K562 (cell line): ENCODE results near the gene COL8A2. TPM values are rescaled to one million over a fixed set of nuclear protein-coding genes. Genes with fewer than 3 reads are reported as not detected.

Experiments
- ARID1B ChIP-seq: fragments of 450-650 bp; IDR thresholded peaks from 2 replicates; pipeline ENCODE4 v1.6.1; 2016; ENCODE audit warnings: antibody characterized with exemption, mild to moderate bottlenecking, inconsistent platforms
- BRF1 ChIP-seq: IDR thresholded peaks from 3 replicates; pipeline ENCODE4 v1.6.1; 2011; ENCODE audit warnings: borderline replicate concordance, mild to moderate bottlenecking; ENCODE audit not compliant: insufficient read length; ENCODE audit errors: extremely low read depth
- BRF2 ChIP-seq: IDR thresholded peaks from 3 replicates; pipeline ENCODE4 v1.6.1; 2011; ENCODE audit warnings: borderline replicate concordance, mild to moderate bottlenecking; ENCODE audit not compliant: insufficient read length, insufficient read depth
- DIDO1 ChIP-seq: fragments of 450-650 bp; IDR thresholded peaks from 2 replicates; pipeline ENCODE4 v1.6.1; 2016; ENCODE audit warnings: low read depth, missing biosample characterization, missing genetic modification characterization
- ETS2 ChIP-seq: IDR thresholded peaks from 2 replicates; pipeline ENCODE4 v1.6.1; 2016; ENCODE audit warnings: borderline replicate concordance, missing genetic modification characterization, mild to moderate bottlenecking, moderate library complexity, missing compliant biosample characterization; ENCODE audit not compliant: poor library complexity, severe bottlenecking
- MAZ ChIP-seq, 2 experiments: fragments of 450-650 bp in 1 of 2; sonication (generic) in 1 of 2; formaldehyde crosslinking; IDR thresholded peaks in 1 of 2; conservative IDR thresholded peaks in 1 of 2; 2 replicates each; pipeline versions ENCODE4 v1.4.0 to v1.5.0; 2020; ENCODE audit warnings: mild to moderate bottlenecking in 1 of 2, missing genetic modification reagents in 1 of 2
- MED1 ChIP-seq: sonication (generic); formaldehyde crosslinking; IDR thresholded peaks from 2 replicates; pipeline ENCODE4 v1.8.1; 2023; ENCODE audit warnings: missing genetic modification reagents, borderline replicate concordance
- PTBP1 ChIP-seq: fragments of 200-400 bp; formaldehyde crosslinking; IDR thresholded peaks from 2 replicates; pipeline ENCODE4 v1.6.1; 2017; ENCODE audit warnings: low read depth, low read length
- RCOR1 ChIP-seq, 2 experiments: IDR thresholded peaks; 2 replicates each; pipeline ENCODE4 v1.6.1; 2012; ENCODE audit warnings: low read depth in 2 of 2, low read length in 2 of 2, borderline replicate concordance in 1 of 2, improper control_type of control experiment in 1 of 2
- SPI1 ChIP-seq: IDR thresholded peaks from 2 replicates; pipeline ENCODE4 v1.6.1; 2011; ENCODE audit warnings: low read depth, low read length, control low read depth, borderline replicate concordance
- TARDBP ChIP-seq: fragments of 450-650 bp; IDR thresholded peaks from 2 replicates; pipeline ENCODE4 v1.6.1; 2016
- ZBED1 ChIP-seq: IDR thresholded peaks from 2 replicates; pipeline ENCODE4 v1.6.1; 2014
- ZBTB43 ChIP-seq: sonication (generic); formaldehyde crosslinking; IDR thresholded peaks from 2 replicates; pipeline ENCODE4 v1.8.0; 2023; ENCODE audit warnings: mild to moderate bottlenecking, missing genetic modification reagents
- ZBTB5 ChIP-seq: fragments of 450-650 bp; IDR thresholded peaks from 2 replicates; pipeline ENCODE4 v1.6.1; 2017; ENCODE audit warnings: antibody characterized with exemption
- ZMIZ1 ChIP-seq, 2 experiments: fragments of 150-350 bp in 1 of 2; IDR thresholded peaks; 2 replicates each; pipeline ENCODE4 v1.6.1; 2012 to 2016; ENCODE audit warnings: low read depth in 2 of 2, low read length in 2 of 2, mild to moderate bottlenecking in 1 of 2, moderate library complexity in 1 of 2
- ZNF445 ChIP-seq: fragments of 250-450 bp; sonication (Bioruptor Pico); IDR thresholded peaks from 2 replicates; pipeline ENCODE4 v1.4.0; 2020; ENCODE audit warnings: low read depth, mild to moderate bottlenecking, moderate library complexity
- ZNF79 ChIP-seq: fragments of 250-450 bp; sonication (Bioruptor Pico); IDR thresholded peaks from 2 replicates; pipeline ENCODE4 v1.4.0; 2020; ENCODE audit warnings: low read depth, mild to moderate bottlenecking, moderate library complexity
- polyA plus RNA-seq, 8 experiments: library from polyadenylated mRNA; depleted of rRNA in 4 of 8; stranded (reverse) in 5 of 8; unstranded in 3 of 8; fragments of >200 nt; fragmentation: Nextera tagmentation in 2 of 8; fragmentation: Illumina TruSeq in 1 of 8; extraction: Ambion mirVana in 2 of 8; extraction: Trizol in 1 of 8; gene quantifications; 2 replicates each; pipeline versions ENCODE4 v1.2.1 to v1.2.3, GENCODE V29; 2011 to 2014; ENCODE audit warnings: inconsistent platforms in 1 of 8, missing spikeins in 1 of 8
- total RNA-seq, 7 experiments: library from RNA; depleted of rRNA in 6 of 7; stranded (reverse); fragments of >200 nt in 6 of 7; fragmentation: Illumina TruSeq in 2 of 7; extraction: Trizol in 2 of 7; gene quantifications; 2 replicates each; pipeline versions ENCODE4 v1.2.1 to v1.2.3, GENCODE V29; 2011 to 2021; ENCODE audit warnings: low replicate concordance in 1 of 7
- TF ChIP-seq, protein P1 (sequence below): fragments of 450-650 bp; formaldehyde crosslinking; IDR thresholded peaks from 2 replicates; pipeline ENCODE4 v1.4.0; 2020; ENCODE audit warnings: mild to moderate bottlenecking

The COL8A2 gene
- total and polyA plus RNA-seq, 9 of the 15 experiments (the other 6 are each of a cell fraction or from before 2014, with no cell fraction given) = 0.03 to 0.14 (median 0.04) TPM; not detected in 5

- TF ChIP-seq ZMIZ1 (IDR thresholded peaks at IDR 0.05; ENCODE audit: low read depth in 2 of 2, low read length in 2 of 2) = peak in 1 of 2 experiments; percentile 51; a peak in 3 of 4 replicates
- TF ChIP-seq ZNF79 (CRISPR knock-in tag) = no peak
- peak; percentile 22; the same call in 1 of the 2 replicates for TF ChIP-seq ARID1B
- TF ChIP-seq, protein P1, sequence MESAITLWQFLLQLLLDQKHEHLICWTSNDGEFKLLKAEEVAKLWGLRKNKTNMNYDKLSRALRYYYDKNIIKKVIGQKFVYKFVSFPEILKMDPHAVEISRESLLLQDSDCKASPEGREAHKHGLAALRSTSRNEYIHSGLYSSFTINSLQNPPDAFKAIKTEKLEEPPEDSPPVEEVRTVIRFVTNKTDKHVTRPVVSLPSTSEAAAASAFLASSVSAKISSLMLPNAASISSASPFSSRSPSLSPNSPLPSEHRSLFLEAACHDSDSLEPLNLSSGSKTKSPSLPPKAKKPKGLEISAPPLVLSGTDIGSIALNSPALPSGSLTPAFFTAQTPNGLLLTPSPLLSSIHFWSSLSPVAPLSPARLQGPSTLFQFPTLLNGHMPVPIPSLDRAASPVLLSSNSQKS (CRISPR knock-in tag) = no peak
- no peak for TF ChIP-seq ZNF445 (CRISPR knock-in tag)
- TF ChIP-seq MED1 (CRISPR knock-in tag) = no peak
- no peak for TF ChIP-seq PTBP1
- no peak for TF ChIP-seq ETS2 (tag)
- 0 out of 2 replicates have a peak, but pooled peaks have one; percentile 86 for TF ChIP-seq ZBED1
- peak; percentile 91 to 98 for TF ChIP-seq MAZ (CRISPR knock-in tag; conservative IDR thresholded peaks at IDR 0.05 in 1 of 2, IDR thresholded peaks at IDR 0.05 in 1 of 2)
- peak; percentile 46; the same call in 1 of the 2 replicates for TF ChIP-seq TARDBP
- TF ChIP-seq ZBTB5 = no peak
- TF ChIP-seq BRF1 = no peak
- no peak for TF ChIP-seq DIDO1
- peak; percentile 69 for TF ChIP-seq SPI1
- peak in 1 of 2 experiments; percentile 96 for TF ChIP-seq RCOR1 (IDR thresholded peaks at IDR 0.05; ENCODE audit: borderline replicate concordance in 1 of 2, low read depth in 2 of 2, low read length in 2 of 2)
- TF ChIP-seq BRF2 = no peak
- no peak; the same call in 1 of the 2 replicates for TF ChIP-seq ZBTB43
Measured at GRCh38 chr1:36149237-36149972, 24.4 kb upstream of the COL8A2 start, which contains the start of gene TRAPPC3 (continued).
